ENCODE data around the gene NEXN.

The NEXN gene

DNA sequence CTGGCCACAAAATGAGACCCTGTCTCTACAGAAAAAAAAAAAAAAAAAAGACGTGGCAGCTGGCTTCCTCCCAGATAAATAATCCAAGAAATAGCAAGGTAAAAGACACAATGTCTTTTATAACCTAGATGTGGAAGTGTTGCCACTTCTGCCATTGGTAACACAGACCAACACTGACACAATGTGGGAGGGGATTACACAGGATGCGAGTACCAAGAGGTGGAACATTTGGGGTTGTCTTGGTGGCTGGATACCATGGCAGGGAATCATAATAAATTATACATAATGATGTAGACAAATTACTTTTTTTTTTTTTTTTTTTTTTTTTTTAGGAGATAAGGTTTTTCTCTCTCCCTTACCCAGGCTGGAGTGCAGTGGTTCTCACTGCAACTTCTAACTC is 6.0 kb upstream of the NEXN start:
- Histone ChIP-seq H3K4me1 (ENCODE audit: control insufficient read depth, low read length) (no peaks in the 10 kb centered on the region), H3F3A (ENCODE audit: control insufficient read depth, insufficient read depth) (no peaks in the 10 kb centered on the region), H3K36me3 (ENCODE audit: control insufficient read depth, low read length) (no peaks in the 10 kb centered on the region), H4K20me1 (ENCODE audit: control insufficient read depth, insufficient read depth, low read depth, low read length) (no peaks in the 10 kb centered on the region), H3K79me2 (ENCODE audit: control insufficient read depth, low read length) (no peaks in the 10 kb centered on the region), H3K9me2 (replicated peaks; ENCODE audit: control insufficient read depth, low read length) (no peaks in the 10 kb centered on the region), H3K27ac (ENCODE audit: low read depth, low read length) (no peak overlapping the region), H3K27me3 (ENCODE audit: control insufficient read depth, low read length) (no peaks in the 10 kb centered on the region), H3K4me3 (ENCODE audit: low read length) (no peak overlapping the region), H3K9me3 (ENCODE audit: control insufficient read depth, insufficient read depth, low read length) (no peaks in the 10 kb centered on the region), H3K4me2 (ENCODE audit: low read length) (no peak overlapping the region)
- TF ChIP-seq, protein P1, sequence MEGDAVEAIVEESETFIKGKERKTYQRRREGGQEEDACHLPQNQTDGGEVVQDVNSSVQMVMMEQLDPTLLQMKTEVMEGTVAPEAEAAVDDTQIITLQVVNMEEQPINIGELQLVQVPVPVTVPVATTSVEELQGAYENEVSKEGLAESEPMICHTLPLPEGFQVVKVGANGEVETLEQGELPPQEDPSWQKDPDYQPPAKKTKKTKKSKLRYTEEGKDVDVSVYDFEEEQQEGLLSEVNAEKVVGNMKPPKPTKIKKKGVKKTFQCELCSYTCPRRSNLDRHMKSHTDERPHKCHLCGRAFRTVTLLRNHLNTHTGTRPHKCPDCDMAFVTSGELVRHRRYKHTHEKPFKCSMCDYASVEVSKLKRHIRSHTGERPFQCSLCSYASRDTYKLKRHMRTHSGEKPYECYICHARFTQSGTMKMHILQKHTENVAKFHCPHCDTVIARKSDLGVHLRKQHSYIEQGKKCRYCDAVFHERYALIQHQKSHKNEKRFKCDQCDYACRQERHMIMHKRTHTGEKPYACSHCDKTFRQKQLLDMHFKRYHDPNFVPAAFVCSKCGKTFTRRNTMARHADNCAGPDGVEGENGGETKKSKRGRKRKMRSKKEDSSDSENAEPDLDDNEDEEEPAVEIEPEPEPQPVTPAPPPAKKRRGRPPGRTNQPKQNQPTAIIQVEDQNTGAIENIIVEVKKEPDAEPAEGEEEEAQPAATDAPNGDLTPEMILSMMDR (IDR thresholded peaks at IDR 0.05; ENCODE audit: low read depth, low read length, poor library complexity, severe bottlenecking) = no peak
- TF ChIP-seq EZH2phosphoT487 (IDR thresholded peaks at IDR 0.05; ENCODE audit: borderline replicate concordance, low read length) = no peak

DNA sequence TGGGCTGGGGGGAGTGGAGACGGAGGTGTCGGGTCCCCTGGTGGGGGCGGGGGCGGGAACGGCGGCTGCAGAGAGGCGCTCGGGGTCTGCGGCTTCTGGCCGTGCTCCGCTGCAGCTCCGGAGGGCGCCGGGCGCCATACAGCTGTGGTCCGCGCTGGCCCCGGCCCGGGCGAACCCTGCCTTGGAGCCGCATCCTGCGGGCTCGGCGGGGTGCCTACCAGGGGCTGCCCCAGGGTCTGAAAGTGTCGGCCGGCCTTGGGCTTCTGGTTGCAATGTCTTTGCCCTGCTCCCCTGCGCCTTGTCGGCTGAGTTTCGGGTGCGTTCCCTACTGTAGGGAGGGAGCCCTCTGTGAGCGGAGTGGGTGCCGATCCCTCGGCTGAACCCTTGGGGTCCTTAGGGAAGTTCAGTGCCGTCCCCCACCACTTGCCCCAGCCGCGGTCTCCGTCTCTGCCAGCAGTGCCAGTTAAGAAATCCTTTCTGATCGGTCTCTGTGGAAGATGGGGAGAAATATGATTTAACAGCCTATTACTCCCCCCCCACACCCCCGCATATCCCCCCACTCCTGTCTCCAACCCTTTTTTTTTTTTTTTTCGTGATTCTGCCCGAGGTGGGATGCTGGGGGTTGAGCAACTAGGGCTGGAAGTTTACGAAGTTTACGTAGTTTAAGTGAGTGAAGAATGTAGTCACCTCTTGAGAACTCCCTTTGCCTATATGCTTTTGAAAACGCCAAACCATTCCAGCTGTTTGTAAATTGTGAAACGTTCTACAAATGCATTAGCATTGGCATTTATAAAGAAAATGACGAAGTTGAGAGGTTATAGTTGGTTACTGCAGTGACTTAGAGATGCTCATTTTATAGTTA is 588 bp downstream of the NEXN start:
- Histone ChIP-seq H3K27me3 (ENCODE audit: control insufficient read depth, low read length) (peaks cover 21% of the 10 kb centered on the region), H3K4me1 (ENCODE audit: control insufficient read depth, low read length) (peaks cover 15% of the 10 kb centered on the region), H3K36me3 (ENCODE audit: control insufficient read depth, low read length) (no peaks in the 10 kb centered on the region), H3K4me3 (ENCODE audit: low read length) (peak overlapping the region; percentile 64), H3K79me2 (ENCODE audit: control insufficient read depth, low read length) (no peaks in the 10 kb centered on the region), H3K27ac (ENCODE audit: low read depth, low read length) (no peak overlapping the region), H4K20me1 (ENCODE audit: control insufficient read depth, insufficient read depth, low read depth, low read length) (no peaks in the 10 kb centered on the region), H3K4me2 (ENCODE audit: low read length) (peak overlapping the region; percentile 66), H3F3A (ENCODE audit: control insufficient read depth, insufficient read depth) (no peaks in the 10 kb centered on the region), H3K9me2 (replicated peaks; ENCODE audit: control insufficient read depth, low read length) (no peaks in the 10 kb centered on the region), H3K9me3 (ENCODE audit: control insufficient read depth, insufficient read depth, low read length) (no peaks in the 10 kb centered on the region)
- TF ChIP-seq, protein P1 (IDR thresholded peaks at IDR 0.05; ENCODE audit: low read depth, low read length, poor library complexity, severe bottlenecking) = no peak
- no peak for TF ChIP-seq EZH2phosphoT487 (IDR thresholded peaks at IDR 0.05; ENCODE audit: borderline replicate concordance, low read length)

DNA sequence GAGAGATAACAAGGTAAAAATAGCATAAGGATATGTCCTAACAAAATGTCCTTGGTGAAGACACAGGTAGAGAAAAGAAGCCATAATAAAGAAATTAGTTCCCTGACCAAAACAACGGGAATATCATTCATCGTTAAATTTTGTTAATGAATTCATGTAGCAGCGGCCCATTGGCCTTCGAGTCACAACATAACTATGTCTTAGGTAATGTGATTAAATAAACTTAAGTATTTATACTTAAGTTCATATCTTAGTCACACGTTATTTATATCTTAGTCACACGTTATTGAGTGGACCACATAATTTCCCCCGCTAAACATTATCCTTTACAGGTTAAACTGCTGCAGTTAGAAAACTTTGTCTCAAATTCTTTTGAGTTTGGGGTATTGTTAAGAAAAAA is 1.2 kb downstream of the NEXN start:
- Histone ChIP-seq H3K4me2 (ENCODE audit: low read length) (peak overlapping the region; percentile 66), H3K36me3 (ENCODE audit: control insufficient read depth, low read length) (no peaks in the 10 kb centered on the region), H3K4me1 (ENCODE audit: control insufficient read depth, low read length) (peaks cover 15% of the 10 kb centered on the region), H3K9me3 (ENCODE audit: control insufficient read depth, insufficient read depth, low read length) (no peaks in the 10 kb centered on the region), H3K27me3 (ENCODE audit: control insufficient read depth, low read length) (peaks cover 21% of the 10 kb centered on the region), H3K9me2 (replicated peaks; ENCODE audit: control insufficient read depth, low read length) (no peaks in the 10 kb centered on the region), H3K4me3 (ENCODE audit: low read length) (peak overlapping the region; percentile 64), H3K79me2 (ENCODE audit: control insufficient read depth, low read length) (no peaks in the 10 kb centered on the region), H4K20me1 (ENCODE audit: control insufficient read depth, insufficient read depth, low read depth, low read length) (no peaks in the 10 kb centered on the region), H3K27ac (ENCODE audit: low read depth, low read length) (no peak overlapping the region), H3F3A (ENCODE audit: control insufficient read depth, insufficient read depth) (no peaks in the 10 kb centered on the region)
- TF ChIP-seq EZH2phosphoT487 (IDR thresholded peaks at IDR 0.05; ENCODE audit: borderline replicate concordance, low read length) = no peak
- TF ChIP-seq, protein P1 (IDR thresholded peaks at IDR 0.05; ENCODE audit: low read depth, low read length, poor library complexity, severe bottlenecking) = no peak
